GM18907 (cell line): ENCODE measurements around the gene CA9.

Source experiments
- ATAC-seq: cut with Tn5 transposase; IDR thresholded peaks from one replicate; pipeline ENCODE4 v1.9.1; 2021; ENCODE audit warnings: mild to moderate bottlenecking, moderate library complexity; ENCODE audit not compliant: unreplicated experiment

The CA9 gene

DNA sequence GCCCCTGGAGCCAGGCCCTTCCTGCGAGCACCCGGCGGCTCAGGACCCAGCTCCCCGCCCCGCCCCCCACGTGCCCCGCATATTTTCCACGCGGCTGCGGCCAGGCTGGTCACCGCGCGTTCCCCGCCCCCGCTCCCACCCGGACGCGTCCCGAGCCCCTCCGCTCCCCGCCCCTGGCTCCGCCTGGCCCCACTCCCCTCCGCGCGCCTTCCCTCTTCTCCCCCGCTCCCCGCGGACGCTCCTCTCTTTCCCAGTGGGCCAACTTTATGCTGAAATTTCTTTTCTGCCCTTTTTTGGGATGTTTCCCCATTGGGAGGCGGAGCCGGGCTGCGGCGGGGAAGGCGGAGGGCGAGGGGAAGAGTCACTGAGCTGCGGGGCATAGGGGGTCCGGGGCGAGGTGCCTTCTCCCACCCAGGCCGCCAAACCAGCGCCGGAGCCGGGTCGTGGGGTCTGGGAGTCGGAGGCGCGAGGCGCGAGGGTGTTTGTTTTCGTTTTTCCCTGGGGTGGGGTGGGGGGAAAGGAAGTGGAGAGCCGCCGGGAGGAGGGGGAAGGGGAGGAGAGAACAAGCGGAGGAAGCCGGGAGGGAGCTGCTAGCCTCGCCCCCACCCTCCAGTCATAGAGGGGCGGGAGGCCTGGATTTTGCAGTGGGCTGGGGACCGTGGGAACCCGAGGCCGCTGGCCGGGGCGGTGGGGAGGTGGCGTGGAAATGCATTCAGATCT lies 17.0 kb downstream of the CA9 start:
- no peak for ATAC-seq

DNA sequence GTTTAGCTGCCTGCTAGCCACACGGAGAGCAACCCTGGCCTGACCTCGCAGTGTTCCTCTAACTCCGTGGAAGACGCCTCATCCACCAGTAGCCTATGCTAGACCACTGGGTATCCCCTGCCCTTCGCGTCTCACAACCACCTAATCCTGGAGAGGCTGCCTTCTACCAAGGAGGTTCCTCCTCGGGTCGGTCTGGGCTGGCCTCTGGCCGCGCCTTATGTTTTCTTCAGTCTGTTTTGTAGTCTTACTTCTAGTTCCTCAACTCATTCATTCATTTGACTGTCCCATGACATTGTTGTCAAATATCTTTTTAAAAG lies 17.6 kb downstream of the CA9 start:
- no peak for ATAC-seq

DNA sequence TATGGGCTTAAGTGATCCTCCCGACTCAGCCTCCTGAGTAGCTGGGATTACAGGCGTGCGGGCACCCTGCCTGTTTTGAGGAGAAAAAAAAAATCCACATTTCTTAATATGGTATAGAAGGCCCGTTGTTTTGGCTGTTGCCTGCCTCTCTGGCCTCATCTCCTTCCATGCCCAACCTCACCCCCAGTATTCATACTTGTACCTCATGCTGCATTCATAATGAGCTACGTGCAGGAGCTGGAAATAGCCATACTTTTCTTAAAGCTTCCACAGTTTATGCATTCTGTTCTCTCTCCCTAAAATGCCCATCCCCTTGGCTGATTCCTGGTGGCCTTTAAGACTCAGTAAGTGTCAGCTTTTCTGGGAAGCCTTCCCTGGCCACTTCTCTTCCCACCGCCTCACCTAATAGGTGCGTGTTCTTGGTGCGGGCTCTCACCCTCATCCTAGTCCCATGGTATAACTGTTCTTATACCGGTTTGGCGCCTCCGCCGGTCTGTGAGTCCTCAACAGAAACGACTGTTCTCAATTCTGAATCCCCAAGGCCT lies 18.1 kb downstream of the CA9 start:
- no peak for ATAC-seq

DNA sequence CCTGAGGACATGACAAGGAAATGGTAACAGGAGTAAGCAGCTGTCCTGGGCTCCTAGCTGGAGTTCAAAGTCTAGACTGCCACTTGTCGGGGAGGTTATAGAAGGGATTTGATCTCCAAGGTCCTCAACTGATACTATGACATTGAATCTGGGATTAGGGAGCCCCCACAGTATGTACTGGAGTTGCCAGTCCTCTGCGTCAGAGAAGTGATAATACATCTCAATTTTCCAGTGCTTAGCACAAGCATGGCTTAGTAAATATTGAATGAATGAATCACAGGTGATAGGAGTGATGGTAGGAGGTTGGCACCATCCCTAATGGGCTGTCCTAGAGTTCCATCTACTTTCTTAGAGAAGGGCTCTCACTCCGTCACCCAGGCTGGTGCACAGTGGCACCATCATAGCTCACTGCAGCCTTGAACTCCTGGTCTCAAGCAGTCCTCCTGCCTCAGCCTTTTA lies 22.2 kb downstream of the CA9 start:
- no peak for ATAC-seq

DNA sequence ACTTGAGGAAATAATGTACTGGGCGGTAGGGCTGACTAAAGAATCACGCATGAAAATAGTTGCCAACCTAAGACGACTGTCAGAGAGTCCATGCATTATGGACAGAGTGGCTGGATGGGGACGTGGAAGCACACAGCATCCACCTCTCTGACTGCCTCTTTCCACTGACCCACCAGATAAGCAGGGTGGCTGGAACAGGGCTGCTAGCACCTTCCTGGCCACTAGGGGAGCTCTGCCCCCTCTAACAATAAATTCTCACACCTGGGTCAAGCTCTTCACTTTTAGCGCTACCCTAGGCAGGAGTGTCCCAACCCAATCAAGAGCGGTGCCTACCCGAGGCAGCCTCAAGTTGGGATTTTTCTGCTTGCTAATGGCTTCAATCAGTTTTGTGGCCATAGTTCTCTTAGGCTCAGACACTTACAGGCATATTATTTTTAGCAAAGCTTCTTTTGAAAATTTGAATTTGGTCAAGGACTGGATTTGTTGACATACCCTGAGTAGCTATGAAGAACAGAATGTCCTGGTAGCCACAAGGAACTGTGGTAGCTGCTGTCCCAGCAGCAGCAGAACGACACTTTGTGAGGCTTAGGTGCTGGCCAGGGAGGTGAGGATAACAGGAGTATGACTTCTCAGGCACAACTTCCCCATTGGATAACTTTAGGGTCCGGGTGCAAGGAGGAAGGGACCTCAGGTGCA lies 22.9 kb downstream of the CA9 start:
- peak; percentile 74 for ATAC-seq

DNA sequence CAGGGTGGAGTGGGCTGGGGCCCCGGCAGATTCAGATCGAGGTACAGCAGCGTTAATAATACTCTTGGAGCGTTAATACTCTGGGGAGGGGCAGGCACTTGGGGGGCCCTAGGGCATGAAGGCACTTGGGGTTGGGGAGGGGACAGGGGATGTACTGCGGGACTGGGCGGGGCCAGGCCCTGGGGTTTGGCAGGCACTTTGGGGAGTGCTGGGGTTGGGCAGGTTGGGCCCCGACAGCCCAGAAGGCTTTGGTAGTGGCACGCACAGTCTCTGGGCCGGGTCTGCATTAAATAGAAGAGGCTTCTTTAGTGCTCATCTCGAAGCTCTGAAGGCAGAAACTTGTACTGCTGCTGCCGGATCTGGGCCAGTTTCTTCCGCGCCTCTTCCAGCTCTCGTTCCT lies 23.8 kb downstream of the CA9 start:
- ATAC-seq, result no peak

DNA sequence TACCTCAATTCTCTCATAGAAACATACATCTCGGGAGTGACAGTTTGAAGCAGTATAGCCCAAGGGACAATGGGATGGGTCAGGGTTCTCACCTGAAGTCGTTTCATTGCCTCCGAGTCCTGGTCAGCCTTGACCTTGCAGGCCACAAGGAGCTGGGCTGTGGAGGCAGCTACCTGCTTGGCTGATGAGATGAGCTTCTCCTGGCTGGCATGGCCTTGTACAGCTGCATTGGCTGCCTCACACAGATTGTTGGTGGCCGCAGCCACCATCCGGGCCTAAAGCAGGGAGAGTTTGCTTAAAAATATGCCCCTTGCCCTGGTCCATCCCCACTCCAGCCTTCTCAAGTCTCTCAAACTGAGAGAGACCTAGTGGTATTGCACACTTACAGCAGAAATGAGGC lies 24.5 kb downstream of the CA9 start:
- ATAC-seq, result no peak

DNA sequence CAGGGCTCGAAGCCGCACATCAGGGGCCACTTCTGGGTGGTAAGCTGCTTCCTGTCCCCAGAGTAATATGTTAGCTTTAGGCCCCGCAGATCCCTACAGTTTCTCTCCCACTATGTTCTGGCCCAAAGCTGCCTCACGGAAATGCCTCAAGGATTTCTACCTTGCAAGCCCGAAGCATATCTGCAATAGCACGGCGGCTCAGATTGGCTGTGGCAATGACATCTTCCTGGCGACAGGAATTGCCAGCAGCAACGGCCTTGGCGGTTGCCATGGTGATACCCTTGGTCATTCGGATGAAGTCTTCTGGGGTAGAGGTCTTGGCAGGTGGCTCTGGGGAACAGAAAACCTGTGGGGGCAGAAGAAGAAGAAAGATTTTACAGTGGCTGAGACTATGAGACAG lies 26.3 kb downstream of the CA9 start:
- ATAC-seq, result no peak

DNA sequence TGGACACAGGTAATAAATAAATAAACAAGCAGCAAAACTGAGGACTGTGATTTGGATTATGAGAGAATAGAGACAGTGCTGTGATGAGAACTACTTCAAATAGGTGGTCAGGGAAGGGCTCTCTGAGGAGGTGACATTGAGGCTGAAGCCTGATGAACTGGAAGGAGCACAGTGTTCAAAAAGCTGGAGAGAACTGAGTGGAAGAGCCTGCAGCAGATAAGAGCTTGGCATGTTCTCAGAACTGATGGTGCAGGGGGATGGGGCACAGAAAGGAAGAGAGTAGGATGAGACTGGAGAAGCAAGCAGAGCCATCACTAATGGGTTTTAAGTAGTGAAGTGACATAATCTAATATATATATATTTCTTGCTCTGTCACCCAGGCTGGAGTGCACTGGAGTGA lies 27.2 kb downstream of the CA9 start:
- ATAC-seq, result no peak

DNA sequence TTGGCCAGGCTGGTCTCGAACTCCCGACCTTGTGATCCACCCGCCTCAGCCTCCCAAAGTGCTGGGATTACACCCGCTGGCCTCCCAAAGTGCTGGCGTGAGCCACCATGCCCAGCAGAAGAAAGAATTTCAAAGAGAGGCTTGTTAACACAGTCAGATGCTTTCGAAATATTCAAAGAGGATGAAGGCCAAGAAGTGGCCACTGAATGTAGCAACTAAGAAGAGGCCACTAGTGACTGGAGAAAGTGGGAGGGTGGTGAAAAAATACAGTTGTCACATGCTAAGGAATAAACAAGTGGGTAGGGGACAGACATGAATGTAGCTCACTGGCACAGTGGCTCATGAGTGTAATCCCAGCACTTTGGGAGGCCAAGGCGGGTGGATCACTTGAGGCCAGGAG lies 29.0 kb downstream of the CA9 start:
- ATAC-seq, result no peak

DNA sequence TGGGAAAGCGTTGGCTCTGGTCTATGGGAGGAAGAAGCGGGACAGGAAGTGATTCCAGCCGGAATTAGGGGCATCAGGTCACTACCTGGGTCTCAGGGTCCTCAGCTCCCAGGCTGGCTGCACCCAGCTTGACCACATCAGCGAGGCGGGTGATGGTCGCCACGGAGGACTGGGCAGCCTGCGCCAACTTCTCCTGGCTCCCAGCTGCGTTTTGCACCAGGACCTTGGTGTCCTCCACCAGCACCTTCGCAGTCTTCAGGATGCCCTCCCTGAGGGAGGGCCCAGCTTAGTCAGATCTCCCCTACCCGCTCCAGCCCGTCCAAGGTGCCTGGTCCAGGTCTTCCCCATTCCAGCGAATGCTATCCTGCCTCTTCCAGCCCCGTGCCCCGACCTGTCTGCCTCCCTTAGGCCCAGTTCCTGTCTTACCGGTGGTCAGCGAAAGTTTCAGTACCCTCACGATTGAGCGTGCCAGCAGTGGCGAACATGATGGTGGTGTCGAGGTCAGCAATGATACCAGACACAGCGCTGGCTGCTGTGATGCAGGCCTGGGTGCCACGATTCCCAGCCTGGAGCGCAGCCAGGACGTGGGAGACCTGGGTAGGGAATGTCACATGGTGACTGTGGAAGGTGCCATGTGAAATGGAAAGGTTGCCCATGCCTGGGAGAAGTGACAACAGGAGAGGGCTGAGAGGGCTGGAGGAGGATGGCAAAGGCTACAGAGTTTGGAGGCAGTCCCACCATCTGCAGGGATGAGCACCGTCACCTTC lies 30.4 kb downstream of the CA9 start:
- no peak for ATAC-seq

DNA sequence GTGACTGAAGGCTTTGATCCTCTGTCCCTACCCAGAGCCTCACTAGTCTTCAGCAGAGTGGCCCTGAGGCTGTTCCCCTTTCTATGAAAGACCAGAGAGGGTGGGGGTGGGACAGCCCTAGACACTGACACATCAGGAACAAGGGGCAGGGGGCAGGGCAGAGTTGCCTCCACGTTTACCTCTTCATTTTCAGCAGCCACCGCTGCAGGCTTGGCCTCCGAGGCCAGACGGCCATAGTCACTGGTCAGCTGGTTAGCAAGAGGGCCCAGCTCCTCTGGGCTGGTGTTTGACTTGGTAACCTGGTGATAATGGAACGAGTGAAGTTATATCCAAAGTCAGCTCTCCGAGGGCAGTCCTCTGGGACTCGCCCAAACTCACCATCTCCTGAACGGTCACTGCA lies 31.6 kb downstream of the CA9 start:
- ATAC-seq, result no peak

DNA sequence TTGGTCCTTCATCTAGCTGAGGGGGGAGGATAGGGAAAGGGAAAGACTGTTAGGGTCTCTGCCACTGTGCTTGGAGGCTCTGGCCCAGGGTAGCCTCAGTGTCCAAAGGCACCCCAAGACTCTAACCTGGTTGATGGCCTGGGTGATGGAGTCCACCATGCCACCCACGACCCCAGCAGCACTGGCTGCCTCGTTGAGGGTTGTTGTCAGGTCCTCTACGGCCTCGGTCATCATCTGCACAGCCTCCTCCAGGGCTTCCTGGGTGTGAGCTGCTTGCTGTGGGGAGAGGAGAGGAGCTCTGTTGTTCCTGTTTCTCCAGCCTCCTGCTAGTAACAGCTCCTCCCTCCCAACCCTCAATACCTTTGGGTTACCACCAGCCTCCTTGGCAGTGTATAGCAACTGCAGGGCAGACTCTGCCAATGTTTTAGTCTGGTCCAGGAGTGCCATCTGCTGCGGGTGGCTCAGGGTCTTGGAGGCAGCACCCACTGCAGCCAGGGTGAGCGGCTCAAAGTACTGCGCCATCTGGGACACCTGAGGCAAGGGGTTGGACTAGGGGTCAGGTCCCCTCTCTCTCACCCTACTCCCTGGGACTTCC lies 32.2 kb downstream of the CA9 start:
- no peak for ATAC-seq

DNA sequence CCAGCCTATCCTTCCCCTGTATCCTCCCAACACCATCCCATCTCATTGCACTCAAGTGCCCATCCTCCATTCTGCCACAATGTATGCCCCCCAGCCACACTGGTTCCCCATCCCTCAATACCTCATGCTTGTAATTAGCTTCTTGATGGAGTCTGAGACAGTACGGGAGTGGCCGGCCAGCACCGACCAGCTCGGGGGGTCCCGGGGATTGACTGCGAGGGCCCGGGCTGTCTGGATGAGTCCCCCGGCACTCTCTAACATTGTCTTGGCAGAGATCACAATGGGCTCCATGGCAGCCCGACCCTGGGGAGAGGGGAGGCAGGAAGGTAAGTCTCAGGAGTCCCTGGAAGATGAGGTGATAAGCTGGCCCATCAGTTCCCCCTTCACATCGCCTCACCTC lies 33.2 kb downstream of the CA9 start:
- ATAC-seq, result no peak

DNA sequence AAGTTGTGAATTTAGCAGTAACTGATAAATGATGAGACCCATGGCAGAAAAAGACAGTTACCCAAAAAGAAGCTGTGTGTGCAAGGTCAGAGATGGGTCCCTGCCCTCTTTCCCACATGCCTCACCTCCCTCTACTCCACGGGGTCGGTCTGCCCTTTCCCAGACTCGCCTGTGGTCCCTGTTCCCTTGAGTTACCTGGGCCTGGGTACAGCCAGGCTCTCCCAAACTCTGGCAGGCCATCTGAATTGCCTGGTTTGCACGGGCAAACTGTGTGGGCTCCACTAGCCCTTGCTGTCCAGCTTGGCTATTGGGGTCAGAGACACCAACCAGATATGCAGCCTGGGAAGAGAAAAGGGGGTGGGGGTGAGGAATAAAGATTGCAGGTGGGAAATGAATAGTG lies 34.4 kb downstream of the CA9 start:
- ATAC-seq, result no peak

DNA sequence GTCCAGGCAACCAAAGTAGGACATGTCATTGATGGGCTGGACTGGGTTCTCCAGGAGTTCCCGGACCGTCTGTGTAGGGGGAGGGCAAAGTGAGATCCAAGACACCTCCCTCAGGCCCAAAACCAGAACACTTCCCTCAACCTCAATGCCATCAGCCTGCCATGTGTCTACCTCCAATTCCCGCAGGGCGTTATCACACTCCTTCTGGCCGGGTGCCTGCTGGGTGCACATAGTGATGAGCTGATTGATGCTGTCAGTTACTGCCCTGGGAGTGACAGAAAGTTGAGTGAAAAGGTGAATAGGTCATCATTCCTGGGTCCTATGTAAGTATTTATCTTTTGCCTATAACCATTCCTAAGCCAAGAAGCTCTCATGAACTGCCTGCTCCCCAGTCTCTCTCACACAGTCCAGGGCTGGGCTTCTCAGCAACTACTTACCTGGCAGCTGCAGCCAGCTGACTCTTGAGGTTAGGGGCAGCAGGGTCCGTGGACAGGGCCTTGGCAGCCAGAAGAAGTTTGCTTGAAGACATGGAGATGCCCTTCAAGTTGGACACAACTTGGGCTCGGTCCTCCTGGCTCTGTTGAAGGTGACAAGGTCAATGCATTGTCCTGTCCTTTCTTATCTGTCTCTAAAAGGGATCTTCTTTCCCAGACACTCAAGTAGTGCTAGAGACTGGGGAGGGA lies 37.2 kb downstream of the CA9 start:
- ATAC-seq, result no peak

DNA sequence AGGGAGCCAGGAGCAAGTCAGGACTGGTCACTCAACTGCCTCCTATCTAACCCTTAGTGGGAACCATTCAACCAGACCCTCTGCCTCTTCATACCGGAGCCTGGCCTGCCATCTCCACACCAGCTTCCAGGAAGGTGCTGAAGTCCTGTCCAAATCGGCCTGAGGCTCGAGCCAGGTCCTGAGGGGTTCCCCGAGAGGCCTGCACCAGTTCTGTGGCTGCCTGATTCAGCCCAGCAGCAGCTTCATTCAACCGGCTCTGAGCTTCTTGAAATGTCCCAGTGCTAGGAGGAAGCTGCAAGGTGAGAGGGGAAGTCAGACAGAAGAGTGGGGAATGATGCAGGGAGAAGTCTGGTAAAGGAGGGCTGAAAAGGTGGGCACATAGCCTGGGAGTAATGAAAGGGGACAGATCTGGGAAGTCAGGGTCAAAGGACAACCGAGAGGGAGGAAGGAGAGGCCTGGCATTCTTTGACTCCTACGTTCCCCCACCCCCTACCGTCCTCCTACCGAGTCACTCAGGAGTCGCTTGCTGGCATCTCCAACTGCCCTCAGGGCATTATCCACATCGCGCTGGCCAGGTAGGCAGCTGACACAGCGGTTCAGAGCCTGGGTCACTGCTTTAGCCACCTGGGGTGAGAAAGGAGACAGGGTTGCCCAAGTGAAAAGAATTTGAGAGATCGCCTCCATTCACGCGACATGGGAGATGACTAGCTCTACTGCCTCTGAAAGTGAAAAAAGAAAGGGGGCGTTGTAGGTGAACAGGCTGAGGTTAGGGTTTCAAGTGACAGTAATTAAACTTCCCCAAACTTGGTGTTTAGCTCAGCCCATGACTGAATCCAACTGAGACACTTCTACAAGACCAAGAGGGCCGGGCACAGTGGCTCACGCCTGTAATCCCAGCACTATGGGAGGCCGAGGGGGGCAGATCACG lies 38.0 kb downstream of the CA9 start:
- ATAC-seq, result no peak

DNA sequence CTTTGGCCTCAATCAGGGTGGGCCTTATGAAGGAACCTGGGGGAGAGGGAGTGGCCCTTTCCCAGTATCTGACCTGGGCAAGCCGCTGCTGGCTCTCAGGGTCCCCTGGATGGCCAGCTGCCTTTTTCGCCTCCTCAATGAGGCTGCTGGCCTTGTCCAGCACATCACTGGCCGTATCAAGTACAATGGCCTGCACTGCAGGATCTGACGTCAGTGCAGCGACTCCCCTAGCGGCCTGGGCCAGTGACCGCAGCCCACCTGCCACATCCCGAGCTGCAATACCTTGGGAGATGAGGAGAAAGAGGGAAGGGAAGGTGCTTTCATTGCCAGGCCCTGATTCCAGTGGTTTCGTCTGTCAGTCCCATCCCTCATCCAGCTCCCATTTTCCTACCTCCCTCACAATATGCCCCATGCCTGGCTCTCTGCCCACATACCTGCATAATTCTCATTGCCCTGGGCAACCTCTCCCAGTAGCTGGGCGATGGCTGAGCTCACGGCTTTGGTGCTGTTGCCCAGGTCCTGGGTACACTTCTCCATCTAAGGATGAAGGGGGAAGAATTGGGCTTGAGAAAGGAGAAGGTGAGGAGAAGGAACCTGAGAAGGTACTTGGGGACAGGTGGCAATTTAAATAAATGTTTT lies 39.2 kb downstream of the CA9 start:
- ATAC-seq, result no peak

DNA sequence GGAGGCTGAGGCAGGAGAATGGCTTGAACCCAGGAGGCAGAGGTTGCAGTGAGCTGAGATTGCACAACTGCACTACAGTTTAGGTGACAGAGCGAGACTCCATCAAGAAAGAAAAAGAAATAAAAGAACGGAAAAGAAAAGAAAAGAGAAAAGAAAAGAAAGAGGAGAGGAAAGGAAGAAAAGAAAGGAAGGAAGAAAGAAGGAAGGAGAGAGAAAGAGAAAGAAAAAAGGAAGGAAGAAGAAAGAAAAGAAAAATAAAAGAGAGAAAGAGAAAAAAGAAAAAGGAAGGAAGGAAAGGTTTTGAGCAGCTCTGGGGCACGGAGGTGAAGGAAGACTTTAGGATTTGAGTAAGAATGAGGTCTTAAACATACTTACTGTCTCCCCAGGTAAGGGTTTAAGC lies 39.9 kb downstream of the CA9 start:
- ATAC-seq, result no peak
